H1 (cell line): ENCODE results near the gene SYN1. TPM values are rescaled to one million over a fixed set of nuclear protein-coding genes. Genes with fewer than 3 reads are reported as not detected.

Source experiments
- EGR1 ChIP-seq: IDR thresholded peaks from 2 replicates; pipeline ENCODE4 v1.6.1; 2011; ENCODE audit warnings: low read depth, low read length, borderline replicate concordance
- EZH2 ChIP-seq: fragments of 200-600 bp; sonication (generic); IDR thresholded peaks from 2 replicates; pipeline ENCODE4 v1.7.1; 2012; ENCODE audit warnings: low read depth, mild to moderate bottlenecking, moderate library complexity, low read length, inconsistent platforms; ENCODE audit not compliant: severe bottlenecking
- PHF8 ChIP-seq: fragments of 200-600 bp; sonication (generic); conservative IDR thresholded peaks from 2 replicates; pipeline ENCODE4 v1.7.1; 2012; ENCODE audit warnings: low read depth, mild to moderate bottlenecking, inconsistent platforms, low read length, moderate library complexity
- POLR2AphosphoS5 ChIP-seq: IDR thresholded peaks from 2 replicates; pipeline ENCODE4 v1.6.1; 2011; ENCODE audit warnings: low read depth, low read length
- SAP30 ChIP-seq: fragments of 300-600 bp; sonication (generic); IDR thresholded peaks from 2 replicates; pipeline ENCODE4 v1.7.1; 2012; ENCODE audit warnings: low read length, moderate library complexity, mild to moderate bottlenecking, inconsistent platforms; ENCODE audit not compliant: insufficient read depth, insufficient replicate concordance
- SIRT6 ChIP-seq: IDR thresholded peaks from one replicate; pipeline ENCODE4 v1.7.1; 2012; ENCODE audit warnings: low read length, inconsistent platforms
- polyA plus RNA-seq, 7 experiments: library from polyadenylated mRNA; depleted of rRNA in 3 of 7; stranded (reverse) in 5 of 7; unstranded in 2 of 7; fragments of >200 nt in 5 of 7; fragments of 200-250 nt in 2 of 7; gene quantifications; 1 replicate in 5 of 7; 2 replicates in 1 of 7; 4 replicates in 1 of 7; pipeline versions ENCODE4 v1.2.1 to v1.2.3, GENCODE V29; 2011 to 2013; ENCODE audit warnings: missing spikeins in 2 of 7, mixed read lengths in 2 of 7
- total RNA-seq: library from RNA; stranded (reverse); fragmentation: NEBNext Ultra II Directional; extraction: Animal tissue kit (Norgen Biotek cat#: 25700); gene quantifications from 2 replicates; pipeline ENCODE4 v1.2.1, GENCODE V29; 2021
- TF ChIP-seq, protein P1 (sequence below): fragments of 300-600 bp; sonication (generic); IDR thresholded peaks from 2 replicates; pipeline ENCODE4 v1.7.1; 2012; ENCODE audit warnings: low read length, moderate library complexity, mild to moderate bottlenecking, inconsistent platforms; ENCODE audit not compliant: insufficient replicate concordance
- TF ChIP-seq, protein P2 (sequence below): IDR thresholded peaks from 2 replicates; pipeline ENCODE4 v1.6.1; 2011; ENCODE audit warnings: low read length, improper control_type of control experiment

The SYN1 gene
- total and polyA plus RNA-seq, 2 of the 8 experiments (the other 6 are each of a cell fraction or from before 2014, with no cell fraction given) = 2.1 to 14.1 TPM

DNA sequence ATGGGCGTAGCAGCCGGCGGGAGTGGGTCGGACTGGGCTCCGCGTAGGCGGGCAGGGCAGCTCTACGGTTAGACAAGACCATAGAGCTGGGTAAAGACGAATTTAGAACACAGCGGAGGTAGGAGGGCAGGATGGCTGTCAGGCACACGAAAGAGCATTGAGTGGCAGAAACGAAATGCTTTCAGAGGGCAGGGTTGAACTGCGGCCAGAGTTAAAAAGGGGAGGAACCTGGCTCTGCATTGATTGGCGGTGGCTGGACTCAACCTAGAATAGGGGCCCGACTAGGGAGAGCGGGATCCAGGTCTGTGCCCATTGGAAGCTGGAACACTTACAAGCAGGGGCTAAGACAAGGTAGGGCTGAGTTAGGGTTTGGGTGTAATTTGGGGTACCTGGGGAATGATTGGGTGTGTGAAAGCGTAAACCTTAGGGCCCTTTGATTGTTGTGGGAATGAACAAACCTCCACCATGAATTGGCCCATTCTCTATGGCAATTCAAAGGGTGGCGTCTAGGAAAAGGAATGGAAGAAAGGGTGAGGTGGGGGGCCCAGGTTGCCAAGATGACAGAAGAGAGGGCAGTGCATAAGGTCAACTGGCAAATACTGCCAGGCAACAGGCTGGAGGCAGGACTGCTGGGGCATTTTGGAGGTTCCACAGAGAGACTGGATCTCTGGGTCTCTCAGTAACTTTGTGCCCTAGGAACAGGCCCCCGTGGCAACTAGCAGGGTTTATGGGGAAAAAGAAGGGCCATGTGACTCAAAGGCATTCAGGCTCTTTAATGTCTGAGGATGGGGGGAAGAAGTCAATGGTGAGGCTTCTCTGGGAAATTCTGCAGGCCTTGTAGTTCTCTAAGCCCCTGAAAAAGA, 31.6 kb upstream of the SYN1 start (continued):
- TF ChIP-seq, protein P1, sequence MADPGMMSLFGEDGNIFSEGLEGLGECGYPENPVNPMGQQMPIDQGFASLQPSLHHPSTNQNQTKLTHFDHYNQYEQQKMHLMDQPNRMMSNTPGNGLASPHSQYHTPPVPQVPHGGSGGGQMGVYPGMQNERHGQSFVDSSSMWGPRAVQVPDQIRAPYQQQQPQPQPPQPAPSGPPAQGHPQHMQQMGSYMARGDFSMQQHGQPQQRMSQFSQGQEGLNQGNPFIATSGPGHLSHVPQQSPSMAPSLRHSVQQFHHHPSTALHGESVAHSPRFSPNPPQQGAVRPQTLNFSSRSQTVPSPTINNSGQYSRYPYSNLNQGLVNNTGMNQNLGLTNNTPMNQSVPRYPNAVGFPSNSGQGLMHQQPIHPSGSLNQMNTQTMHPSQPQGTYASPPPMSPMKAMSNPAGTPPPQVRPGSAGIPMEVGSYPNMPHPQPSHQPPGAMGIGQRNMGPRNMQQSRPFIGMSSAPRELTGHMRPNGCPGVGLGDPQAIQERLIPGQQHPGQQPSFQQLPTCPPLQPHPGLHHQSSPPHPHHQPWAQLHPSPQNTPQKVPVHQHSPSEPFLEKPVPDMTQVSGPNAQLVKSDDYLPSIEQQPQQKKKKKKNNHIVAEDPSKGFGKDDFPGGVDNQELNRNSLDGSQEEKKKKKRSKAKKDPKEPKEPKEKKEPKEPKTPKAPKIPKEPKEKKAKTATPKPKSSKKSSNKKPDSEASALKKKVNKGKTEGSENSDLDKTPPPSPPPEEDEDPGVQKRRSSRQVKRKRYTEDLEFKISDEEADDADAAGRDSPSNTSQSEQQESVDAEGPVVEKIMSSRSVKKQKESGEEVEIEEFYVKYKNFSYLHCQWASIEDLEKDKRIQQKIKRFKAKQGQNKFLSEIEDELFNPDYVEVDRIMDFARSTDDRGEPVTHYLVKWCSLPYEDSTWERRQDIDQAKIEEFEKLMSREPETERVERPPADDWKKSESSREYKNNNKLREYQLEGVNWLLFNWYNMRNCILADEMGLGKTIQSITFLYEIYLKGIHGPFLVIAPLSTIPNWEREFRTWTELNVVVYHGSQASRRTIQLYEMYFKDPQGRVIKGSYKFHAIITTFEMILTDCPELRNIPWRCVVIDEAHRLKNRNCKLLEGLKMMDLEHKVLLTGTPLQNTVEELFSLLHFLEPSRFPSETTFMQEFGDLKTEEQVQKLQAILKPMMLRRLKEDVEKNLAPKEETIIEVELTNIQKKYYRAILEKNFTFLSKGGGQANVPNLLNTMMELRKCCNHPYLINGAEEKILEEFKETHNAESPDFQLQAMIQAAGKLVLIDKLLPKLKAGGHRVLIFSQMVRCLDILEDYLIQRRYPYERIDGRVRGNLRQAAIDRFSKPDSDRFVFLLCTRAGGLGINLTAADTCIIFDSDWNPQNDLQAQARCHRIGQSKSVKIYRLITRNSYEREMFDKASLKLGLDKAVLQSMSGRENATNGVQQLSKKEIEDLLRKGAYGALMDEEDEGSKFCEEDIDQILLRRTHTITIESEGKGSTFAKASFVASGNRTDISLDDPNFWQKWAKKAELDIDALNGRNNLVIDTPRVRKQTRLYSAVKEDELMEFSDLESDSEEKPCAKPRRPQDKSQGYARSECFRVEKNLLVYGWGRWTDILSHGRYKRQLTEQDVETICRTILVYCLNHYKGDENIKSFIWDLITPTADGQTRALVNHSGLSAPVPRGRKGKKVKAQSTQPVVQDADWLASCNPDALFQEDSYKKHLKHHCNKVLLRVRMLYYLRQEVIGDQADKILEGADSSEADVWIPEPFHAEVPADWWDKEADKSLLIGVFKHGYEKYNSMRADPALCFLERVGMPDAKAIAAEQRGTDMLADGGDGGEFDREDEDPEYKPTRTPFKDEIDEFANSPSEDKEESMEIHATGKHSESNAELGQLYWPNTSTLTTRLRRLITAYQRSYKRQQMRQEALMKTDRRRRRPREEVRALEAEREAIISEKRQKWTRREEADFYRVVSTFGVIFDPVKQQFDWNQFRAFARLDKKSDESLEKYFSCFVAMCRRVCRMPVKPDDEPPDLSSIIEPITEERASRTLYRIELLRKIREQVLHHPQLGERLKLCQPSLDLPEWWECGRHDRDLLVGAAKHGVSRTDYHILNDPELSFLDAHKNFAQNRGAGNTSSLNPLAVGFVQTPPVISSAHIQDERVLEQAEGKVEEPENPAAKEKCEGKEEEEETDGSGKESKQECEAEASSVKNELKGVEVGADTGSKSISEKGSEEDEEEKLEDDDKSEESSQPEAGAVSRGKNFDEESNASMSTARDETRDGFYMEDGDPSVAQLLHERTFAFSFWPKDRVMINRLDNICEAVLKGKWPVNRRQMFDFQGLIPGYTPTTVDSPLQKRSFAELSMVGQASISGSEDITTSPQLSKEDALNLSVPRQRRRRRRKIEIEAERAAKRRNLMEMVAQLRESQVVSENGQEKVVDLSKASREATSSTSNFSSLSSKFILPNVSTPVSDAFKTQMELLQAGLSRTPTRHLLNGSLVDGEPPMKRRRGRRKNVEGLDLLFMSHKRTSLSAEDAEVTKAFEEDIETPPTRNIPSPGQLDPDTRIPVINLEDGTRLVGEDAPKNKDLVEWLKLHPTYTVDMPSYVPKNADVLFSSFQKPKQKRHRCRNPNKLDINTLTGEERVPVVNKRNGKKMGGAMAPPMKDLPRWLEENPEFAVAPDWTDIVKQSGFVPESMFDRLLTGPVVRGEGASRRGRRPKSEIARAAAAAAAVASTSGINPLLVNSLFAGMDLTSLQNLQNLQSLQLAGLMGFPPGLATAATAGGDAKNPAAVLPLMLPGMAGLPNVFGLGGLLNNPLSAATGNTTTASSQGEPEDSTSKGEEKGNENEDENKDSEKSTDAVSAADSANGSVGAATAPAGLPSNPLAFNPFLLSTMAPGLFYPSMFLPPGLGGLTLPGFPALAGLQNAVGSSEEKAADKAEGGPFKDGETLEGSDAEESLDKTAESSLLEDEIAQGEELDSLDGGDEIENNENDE = no peak
- TF ChIP-seq POLR2AphosphoS5 = peak; percentile 66
- no peak for TF ChIP-seq SIRT6
- no peak for TF ChIP-seq EZH2
- TF ChIP-seq EGR1 = peak; percentile 75; the same call in 1 of the 2 replicates
- 0 out of 2 replicates have a peak, but pooled peaks have one; percentile 30 for TF ChIP-seq PHF8
- TF ChIP-seq SAP30 = no peak
- TF ChIP-seq, protein P2, sequence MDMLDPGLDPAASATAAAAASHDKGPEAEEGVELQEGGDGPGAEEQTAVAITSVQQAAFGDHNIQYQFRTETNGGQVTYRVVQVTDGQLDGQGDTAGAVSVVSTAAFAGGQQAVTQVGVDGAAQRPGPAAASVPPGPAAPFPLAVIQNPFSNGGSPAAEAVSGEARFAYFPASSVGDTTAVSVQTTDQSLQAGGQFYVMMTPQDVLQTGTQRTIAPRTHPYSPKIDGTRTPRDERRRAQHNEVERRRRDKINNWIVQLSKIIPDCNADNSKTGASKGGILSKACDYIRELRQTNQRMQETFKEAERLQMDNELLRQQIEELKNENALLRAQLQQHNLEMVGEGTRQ = no peak
